ENCODE results near the gene MYMK.

DNA sequence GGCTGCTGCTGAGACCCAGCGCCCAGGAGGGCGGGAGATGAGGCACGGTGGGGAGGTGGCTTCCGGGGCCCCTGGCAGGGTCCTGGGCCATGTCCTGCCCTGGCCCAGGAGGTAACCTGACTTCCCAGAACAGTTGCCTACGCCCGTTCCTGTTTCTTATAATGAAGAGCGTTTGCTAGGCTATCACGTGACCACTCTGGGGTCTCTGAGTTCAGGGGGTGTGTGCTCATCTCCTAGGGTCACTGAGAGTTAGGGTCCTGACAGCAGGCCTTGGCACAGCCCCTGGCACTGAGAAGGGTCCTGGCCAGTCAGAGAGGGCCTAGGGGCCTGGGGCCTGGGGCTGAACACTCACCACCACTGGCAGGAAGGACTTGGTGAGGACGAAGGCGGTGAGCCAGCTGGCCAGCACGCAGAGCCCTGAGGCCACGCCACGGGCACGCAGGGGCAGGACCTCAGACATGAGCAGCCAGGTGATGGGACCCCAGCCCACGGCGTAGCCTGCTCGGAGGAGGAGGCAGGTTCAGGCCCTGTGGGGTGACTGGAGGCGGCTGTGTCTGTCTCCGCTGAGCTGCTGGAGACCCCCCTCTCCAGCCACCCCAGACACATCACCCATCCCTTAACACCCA is 51.9 kb downstream of the MYMK start:
- no peak for TF ChIP-seq POLR2AphosphoS5 (IDR thresholded peaks at IDR 0.05)
- TF ChIP-seq, protein P1, sequence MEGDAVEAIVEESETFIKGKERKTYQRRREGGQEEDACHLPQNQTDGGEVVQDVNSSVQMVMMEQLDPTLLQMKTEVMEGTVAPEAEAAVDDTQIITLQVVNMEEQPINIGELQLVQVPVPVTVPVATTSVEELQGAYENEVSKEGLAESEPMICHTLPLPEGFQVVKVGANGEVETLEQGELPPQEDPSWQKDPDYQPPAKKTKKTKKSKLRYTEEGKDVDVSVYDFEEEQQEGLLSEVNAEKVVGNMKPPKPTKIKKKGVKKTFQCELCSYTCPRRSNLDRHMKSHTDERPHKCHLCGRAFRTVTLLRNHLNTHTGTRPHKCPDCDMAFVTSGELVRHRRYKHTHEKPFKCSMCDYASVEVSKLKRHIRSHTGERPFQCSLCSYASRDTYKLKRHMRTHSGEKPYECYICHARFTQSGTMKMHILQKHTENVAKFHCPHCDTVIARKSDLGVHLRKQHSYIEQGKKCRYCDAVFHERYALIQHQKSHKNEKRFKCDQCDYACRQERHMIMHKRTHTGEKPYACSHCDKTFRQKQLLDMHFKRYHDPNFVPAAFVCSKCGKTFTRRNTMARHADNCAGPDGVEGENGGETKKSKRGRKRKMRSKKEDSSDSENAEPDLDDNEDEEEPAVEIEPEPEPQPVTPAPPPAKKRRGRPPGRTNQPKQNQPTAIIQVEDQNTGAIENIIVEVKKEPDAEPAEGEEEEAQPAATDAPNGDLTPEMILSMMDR (IDR thresholded peaks at IDR 0.05) = no peak

Measured in stomach (tissue), 4 donors.